Astrocyte (in vitro differentiated cells and primary cell): ENCODE data around the gene ZYG11B.

Source experiments
- CTCF ChIP-seq: IDR thresholded peaks from 2 replicates; pipeline ENCODE4 v1.5.1; 2011; ENCODE audit warnings: low read depth, mild to moderate bottlenecking, inconsistent platforms, low read length, moderate library complexity; ENCODE audit not compliant: insufficient read depth
- EZH2 ChIP-seq: IDR thresholded peaks from 2 replicates; pipeline ENCODE4 v1.6.1; 2012; ENCODE audit warnings: mild to moderate bottlenecking, low read length, inconsistent platforms; ENCODE audit not compliant: insufficient read depth

GRCh38 chr1:52727114-52727586 lies 897 bp downstream of the ZYG11B start:
- TF ChIP-seq CTCF (no peak), EZH2 (no peak)
